ENCODE measurements around the gene GCA. TPM values are rescaled to one million over a fixed set of nuclear protein-coding genes. Genes with fewer than 3 reads are reported as not detected.
A peak's percentile ranks its signal among the peaks of the same experiment; 100 is the strongest.

Gene GCA
- polyA plus RNA-seq, 1 donor from 2014 or later, result 45.3 TPM

DNA sequence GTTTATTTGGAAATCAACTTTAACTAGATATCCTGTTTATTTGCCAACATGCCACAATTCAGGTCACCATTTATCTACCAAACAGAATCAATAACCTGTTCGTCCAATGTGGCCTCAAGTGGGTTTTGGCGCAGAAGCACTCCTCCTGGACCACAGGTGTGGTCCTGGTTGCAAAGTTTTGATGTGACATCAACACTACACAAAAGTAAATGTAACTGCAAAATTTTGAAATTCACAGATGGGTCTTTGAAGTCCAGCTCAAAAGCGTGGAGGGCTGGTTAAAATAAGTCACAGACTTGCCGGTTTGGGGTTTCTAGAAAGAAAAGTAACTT is 474 bp upstream of the GCA start:
- Histone ChIP-seq H3K27me3 (ENCODE audit: insufficient read depth, low read depth, low read length) (no peaks in the 10 kb centered on the region), H3K9me2 (ENCODE audit: insufficient read depth, low read length) (no peaks in the 10 kb centered on the region), H3F3A (ENCODE audit: insufficient read depth, low read length, poor library complexity, severe bottlenecking) (no peaks in the 10 kb centered on the region), H3K4me2 (ENCODE audit: low read length) (peak overlapping the region; percentile 67), H3K79me2 (replicated peaks; ENCODE audit: insufficient read depth, low read length) (no peaks in the 10 kb centered on the region), H4K20me1 (ENCODE audit: insufficient read depth) (no peaks in the 10 kb centered on the region), H3K4me3 (ENCODE audit: low read length) (peak overlapping the region; percentile 91), H3K9ac (ENCODE audit: low read length) (no peak overlapping the region), H2AFZ (ENCODE audit: low read depth, low read length) (peak overlapping the region; percentile 2), H3K36me3 (ENCODE audit: insufficient read depth, low read length) (no peaks in the 10 kb centered on the region), H3K9me3 (ENCODE audit: low read length) (no peaks in the 10 kb centered on the region), H3K27ac (ENCODE audit: low read length) (no peak overlapping the region)
- no peak for TF ChIP-seq CTCF (IDR thresholded peaks at IDR 0.05; ENCODE audit: poor library complexity, severe bottlenecking)
- no peak for TF ChIP-seq EZH2 (IDR thresholded peaks at IDR 0.05; ENCODE audit: borderline replicate concordance, insufficient read depth, low read length, poor library complexity, severe bottlenecking)
- TF ChIP-seq, protein P1, sequence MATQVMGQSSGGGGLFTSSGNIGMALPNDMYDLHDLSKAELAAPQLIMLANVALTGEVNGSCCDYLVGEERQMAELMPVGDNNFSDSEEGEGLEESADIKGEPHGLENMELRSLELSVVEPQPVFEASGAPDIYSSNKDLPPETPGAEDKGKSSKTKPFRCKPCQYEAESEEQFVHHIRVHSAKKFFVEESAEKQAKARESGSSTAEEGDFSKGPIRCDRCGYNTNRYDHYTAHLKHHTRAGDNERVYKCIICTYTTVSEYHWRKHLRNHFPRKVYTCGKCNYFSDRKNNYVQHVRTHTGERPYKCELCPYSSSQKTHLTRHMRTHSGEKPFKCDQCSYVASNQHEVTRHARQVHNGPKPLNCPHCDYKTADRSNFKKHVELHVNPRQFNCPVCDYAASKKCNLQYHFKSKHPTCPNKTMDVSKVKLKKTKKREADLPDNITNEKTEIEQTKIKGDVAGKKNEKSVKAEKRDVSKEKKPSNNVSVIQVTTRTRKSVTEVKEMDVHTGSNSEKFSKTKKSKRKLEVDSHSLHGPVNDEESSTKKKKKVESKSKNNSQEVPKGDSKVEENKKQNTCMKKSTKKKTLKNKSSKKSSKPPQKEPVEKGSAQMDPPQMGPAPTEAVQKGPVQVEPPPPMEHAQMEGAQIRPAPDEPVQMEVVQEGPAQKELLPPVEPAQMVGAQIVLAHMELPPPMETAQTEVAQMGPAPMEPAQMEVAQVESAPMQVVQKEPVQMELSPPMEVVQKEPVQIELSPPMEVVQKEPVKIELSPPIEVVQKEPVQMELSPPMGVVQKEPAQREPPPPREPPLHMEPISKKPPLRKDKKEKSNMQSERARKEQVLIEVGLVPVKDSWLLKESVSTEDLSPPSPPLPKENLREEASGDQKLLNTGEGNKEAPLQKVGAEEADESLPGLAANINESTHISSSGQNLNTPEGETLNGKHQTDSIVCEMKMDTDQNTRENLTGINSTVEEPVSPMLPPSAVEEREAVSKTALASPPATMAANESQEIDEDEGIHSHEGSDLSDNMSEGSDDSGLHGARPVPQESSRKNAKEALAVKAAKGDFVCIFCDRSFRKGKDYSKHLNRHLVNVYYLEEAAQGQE (IDR thresholded peaks at IDR 0.05; ENCODE audit: borderline replicate concordance), result no peak
- no peak for TF ChIP-seq RAD21 (conservative IDR thresholded peaks at IDR 0.05)
- no peak for TF ChIP-seq MXI1 (conservative IDR thresholded peaks at IDR 0.05; ENCODE audit: poor library complexity, severe bottlenecking)
- TF ChIP-seq POLR2AphosphoS5 (IDR thresholded peaks at IDR 0.05), result no peak
- TF ChIP-seq EP300 (conservative IDR thresholded peaks at IDR 0.05; ENCODE audit: poor library complexity, severe bottlenecking), result no peak
- TF ChIP-seq SMC3 (conservative IDR thresholded peaks at IDR 0.05; ENCODE audit: poor library complexity), result no peak
- TF ChIP-seq TAF1 (IDR thresholded peaks at IDR 0.05; ENCODE audit: low read depth), result no peak

DNA sequence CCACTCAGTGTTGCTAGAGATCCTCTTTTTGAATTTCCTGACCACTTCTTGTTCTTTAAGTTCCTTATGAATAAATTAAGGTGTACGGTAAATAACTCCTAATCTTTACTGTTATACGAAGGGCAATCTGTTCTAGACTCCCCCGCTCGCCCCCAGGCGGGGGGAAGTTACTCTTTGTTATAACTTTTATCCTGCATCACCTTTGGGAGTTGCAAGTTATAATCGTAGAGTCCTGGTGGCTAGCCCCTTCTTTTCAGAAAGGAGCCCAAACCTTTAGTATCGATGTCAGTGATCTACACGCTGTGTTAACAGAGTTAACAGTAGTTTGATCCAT is 652 bp downstream of the GCA start:
- H3K36me3 ChIP-seq (ENCODE audit: insufficient read depth, low read length), result no peaks in the 10 kb centered on the region
- peak overlapping the region; percentile 91 for H3K4me3 ChIP-seq (ENCODE audit: low read length)
- no peaks in the 10 kb centered on the region for H3K27me3 ChIP-seq (ENCODE audit: insufficient read depth, low read depth, low read length)
- peak overlapping the region; percentile 71 for H3K4me2 ChIP-seq (ENCODE audit: low read length)
- no peaks in the 10 kb centered on the region for H3K9me3 ChIP-seq (ENCODE audit: low read length)
- peak overlapping the region; percentile 64 for H3K9ac ChIP-seq (ENCODE audit: low read length)
- no peak overlapping the region for H3K27ac ChIP-seq (ENCODE audit: low read length)
- no peak for TF ChIP-seq MXI1 (conservative IDR thresholded peaks at IDR 0.05; ENCODE audit: poor library complexity, severe bottlenecking)
- no peak for TF ChIP-seq EP300 (conservative IDR thresholded peaks at IDR 0.05; ENCODE audit: poor library complexity, severe bottlenecking)
- no peak for TF ChIP-seq SMC3 (conservative IDR thresholded peaks at IDR 0.05; ENCODE audit: poor library complexity)
- TF ChIP-seq TAF1 (IDR thresholded peaks at IDR 0.05; ENCODE audit: low read depth), result no peak
- no peak for TF ChIP-seq RAD21 (conservative IDR thresholded peaks at IDR 0.05)
- TF ChIP-seq EZH2 (IDR thresholded peaks at IDR 0.05; ENCODE audit: borderline replicate concordance, insufficient read depth, low read length, poor library complexity, severe bottlenecking), result no peak
- TF ChIP-seq CTCF (IDR thresholded peaks at IDR 0.05; ENCODE audit: poor library complexity, severe bottlenecking), result no peak
- TF ChIP-seq, protein P1 (IDR thresholded peaks at IDR 0.05; ENCODE audit: borderline replicate concordance), result no peak
- no peak for TF ChIP-seq POLR2AphosphoS5 (IDR thresholded peaks at IDR 0.05)
- no peaks in the 10 kb centered on the region for H4K20me1 ChIP-seq (ENCODE audit: insufficient read depth)
- H3F3A ChIP-seq (ENCODE audit: insufficient read depth, low read length, poor library complexity, severe bottlenecking), result no peaks in the 10 kb centered on the region
- H3K9me2 ChIP-seq (ENCODE audit: insufficient read depth, low read length), result no peaks in the 10 kb centered on the region
- H3K79me2 ChIP-seq (replicated peaks; ENCODE audit: insufficient read depth, low read length), result no peaks in the 10 kb centered on the region
- peak overlapping the region; percentile 54 for H2AFZ ChIP-seq (ENCODE audit: low read depth, low read length)
